IPS DF 4.7 (cell line): ENCODE measurements around the gene NEBL.

ENCODE experiments used
- DNase-seq: peaks from one replicate; pipeline ENCODE4 v3.0.0-alpha.2; 2013; ENCODE audit warnings: low spot score; ENCODE audit errors: extremely low read depth

Gene NEBL

DNA sequence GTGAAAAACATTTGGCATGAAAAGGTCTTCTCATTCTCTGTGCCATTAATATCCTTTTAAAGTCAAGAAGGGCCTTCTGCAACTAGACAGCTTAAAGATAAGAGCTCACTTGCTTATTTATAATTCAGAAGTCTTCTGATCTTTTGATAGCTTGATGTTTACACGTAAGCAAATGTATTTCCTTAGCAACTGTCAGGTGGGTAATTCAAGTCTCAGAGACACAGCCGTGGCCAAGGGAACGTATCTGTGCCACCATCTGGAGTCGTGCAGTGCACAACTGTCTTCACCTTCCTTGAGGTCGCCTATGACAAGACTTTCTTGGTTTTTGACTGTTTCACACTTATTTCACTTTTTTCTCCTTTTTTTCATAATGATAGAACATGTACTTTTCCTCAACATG lies 4.0 kb upstream of the NEBL start:
- DNase-seq = no peak

DNA sequence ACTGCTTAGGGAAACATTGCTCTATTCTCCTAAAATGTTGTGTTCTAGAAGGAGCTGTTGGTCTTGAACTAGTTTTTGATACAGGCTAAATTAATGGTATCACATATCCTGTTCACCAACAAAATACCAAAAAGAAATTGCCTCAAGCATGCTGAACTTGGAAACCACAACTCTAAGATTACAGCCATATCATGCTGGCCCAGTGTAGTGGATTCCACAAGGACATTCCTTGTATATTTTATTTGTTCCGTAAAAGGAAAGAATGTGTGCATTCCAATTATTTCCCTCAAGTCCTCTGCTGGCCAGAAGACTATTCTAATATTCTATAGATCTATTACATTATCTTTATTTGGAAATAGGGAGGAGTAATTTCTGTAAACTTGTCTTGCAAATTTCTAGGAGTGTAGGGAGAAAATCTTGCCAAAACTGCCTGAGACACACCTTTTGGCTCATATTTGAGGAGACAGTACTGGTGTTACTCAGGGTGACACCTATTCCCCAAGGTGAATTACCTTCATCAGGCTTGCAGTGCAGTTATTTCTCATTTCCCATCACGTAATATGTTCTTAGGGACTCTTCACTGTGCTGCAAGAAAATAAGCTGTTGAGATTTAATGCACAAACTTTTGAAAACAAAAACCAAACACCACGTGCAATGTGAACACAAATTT lies 1.9 kb upstream of the NEBL start:
- no peak for DNase-seq

DNA sequence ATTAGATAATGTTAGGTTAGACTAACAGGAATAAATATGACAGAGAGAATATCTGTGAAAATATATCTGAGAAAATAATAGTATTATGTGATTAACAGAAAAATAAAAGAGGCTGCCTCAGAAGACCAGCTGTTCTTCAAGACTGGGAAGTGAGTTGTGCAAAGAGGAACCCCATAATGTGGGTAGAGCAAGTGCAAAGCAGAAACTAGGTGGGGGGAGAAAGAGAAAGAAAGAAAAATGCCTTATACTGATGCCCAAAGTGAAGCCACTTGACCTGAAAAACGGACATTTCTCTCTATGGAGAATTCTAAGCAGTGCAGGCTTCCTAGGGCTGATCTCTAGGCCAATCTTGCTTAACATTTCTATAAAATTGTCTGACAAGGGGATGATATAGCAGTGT lies 3.8 kb downstream of the NEBL start:
- DNase-seq = no peak

DNA sequence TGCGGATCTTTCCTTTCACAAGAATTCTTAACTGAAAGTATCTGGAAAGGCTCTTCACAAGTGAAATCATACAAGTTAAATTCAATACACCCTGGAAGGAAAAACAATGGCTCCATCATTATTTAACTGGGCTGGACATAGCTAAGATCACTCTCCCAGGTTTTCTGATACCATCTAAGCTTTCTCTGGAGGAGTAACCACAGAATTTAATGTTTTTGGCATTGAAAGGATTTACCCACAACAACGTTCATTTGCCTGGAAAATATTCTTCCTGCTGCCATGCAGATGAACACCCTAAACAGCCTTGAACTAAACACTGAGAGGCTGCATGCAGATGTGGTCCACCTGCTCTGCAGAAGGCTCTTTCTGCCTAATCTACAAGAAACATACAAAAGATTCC lies 4.3 kb downstream of the NEBL start:
- DNase-seq = no peak

DNA sequence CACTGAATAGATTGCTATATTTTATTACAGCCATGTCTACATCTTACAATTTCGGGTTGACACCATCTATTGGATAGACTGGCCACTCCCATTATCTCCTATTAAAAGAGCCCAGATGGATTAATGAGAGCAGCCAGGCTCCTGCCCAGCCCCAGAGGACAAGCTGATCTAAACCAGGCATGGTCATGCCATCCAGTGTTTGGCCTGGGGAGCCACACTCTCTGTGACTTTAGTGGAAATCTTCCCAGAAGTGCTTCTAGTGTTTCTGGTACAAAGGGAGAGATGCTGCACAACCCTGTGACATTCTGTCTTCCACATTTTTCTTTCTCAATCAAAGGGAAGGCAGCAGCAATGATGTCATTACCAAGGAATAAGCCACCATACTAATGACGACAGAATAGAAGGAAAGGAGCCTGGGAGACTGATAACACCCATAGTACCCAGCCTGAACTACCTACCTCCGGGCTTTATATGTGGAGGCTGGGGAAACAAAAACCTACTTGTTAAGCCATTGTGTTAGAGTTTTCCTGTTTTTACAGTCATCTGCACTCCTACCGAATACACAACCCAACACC lies 5.0 kb downstream of the NEBL start:
- no peak for DNase-seq

DNA sequence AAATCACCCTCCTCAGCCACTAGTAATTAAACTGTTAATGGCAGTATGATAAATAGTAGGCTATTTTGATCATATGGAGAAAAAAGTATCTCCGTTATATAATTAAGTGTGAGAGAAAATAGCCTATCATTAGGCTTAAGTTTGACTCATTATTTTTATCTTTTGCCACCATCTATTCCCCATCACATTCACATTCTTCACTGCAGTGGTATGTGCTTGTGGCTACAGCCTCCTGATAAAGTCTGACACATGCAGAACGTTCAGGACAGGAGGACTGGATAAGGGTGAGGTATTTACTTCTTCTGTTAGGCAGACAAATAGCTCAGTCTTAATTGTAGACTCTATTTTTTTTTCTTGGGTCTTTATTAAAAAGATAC lies 5.8 kb downstream of the NEBL start:
- no peak for DNase-seq

DNA sequence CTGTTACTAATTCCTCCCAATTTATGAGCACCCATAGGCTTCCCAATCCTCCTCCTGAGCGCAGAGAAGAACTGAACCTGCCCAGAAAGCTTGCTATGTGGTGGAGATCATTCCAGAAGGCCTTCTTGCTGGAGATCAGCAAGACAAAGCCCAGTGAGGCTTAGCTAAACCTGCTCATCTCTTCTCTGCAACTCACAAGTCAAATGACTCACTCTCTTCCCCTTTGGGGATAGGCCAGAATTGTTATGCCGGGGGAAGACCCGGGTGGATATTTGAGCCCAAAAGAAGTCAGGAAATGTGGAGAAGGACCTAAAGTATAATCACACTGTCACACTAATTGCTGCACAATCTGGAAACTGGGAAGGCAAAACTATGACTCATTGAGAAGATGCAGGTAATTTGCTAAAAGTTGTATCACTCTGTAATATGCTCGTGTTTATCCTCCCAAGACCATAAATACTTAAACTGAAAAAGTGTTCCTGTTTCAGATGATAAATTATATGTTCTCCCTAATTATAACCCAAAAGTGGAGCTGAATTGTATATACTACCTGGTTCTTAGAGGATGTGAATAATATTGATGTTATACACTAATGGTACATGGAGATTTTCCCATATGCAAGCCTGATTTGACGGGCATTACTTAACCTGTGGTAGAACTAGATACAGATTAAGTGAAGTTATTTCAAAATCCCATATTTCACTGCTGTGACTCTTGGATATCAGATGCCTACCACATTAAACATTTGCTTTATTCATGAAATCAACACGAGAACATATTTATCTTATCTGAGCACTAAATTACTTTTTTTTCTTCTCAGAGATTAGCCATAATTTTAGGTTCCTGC lies 6.4 kb downstream of the NEBL start:
- no peak for DNase-seq

DNA sequence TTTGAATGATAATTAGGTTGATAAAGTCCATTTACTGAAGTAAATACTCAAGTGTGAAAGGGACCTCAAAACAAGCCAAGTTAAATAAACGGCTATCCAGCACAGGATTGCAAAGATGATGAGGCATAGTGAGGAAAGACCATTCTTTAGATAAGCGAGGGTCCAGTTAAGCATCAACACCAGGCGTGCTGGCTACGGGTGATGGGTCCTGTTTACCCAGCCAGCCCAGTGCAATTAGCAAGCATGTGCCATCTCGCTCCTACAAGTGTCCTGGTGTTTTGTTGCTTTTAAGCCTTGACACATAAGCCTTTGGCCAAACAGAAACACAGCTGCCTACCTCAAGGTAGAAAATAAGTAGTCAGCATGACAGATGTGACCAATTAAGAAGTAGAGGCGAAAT lies 7.1 kb downstream of the NEBL start:
- DNase-seq = no peak

DNA sequence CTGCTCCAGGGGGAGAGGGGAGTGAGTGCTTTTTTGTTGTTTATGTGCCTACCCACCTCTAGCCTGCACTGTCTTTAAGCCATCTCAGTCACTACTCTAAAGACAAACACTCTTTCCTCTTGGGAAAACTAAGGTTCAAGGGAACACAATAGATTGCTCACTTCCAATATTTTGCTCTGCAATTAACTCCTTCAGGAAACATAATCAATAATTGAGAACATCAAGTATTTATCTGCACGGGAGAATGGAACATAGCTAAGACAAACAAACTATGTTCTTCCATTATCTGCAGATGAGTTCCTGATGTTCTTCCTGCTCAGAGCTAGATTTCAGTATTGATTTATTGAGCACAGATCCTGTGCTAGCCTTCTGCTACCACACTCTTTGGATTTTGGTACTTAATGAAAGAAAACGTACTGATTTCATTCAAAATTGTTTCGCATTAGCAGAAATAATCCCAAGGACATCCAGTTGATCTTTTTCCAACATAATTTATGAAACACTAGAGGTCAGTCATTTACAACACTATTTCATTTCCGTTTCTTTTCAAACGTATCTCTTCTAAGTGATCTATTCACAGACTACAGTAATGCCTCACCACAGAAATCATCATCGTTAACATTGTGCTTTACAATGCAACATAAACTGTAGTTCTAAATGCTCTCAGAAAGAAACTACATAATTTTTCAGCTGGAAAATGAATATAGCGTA lies 8.3 kb downstream of the NEBL start:
- no peak for DNase-seq

DNA sequence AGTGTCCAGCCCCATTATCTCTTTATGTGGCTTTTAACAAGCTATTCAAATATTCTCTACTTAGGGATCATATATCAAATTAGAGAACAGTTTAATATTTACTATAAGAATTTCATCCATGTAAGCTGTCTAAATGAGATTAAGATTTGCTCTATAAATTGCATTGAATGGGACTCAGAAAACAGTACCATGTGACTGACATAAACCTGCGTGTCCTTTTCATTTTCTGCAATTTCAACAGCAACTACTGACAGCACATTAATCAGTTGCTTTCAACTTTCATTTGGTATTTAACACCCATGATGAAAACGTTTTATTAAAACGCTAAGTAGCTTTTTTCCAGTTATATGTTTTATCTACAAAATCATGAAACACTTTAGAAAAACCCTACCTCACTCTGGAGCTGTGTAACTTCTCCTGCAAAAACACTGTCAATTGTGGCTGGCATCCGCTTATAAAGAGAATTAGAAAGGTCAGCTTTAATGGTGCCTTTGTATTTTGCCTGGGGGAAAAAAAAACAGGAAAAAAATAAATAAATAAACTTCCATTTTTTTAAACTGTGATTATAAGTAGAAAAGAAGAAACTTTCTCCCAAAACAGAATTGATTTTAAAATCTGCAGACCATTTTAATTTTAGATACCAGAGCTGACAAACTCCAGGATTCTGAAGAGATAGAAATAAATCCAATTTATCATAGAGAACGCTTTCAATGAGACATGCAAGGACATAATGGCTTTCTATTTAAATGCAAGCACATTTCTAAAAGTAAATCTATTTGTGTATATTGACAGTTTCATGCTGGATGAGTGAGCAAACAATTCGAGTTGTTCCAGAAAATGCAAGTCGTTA lies 9.2 kb downstream of the NEBL start:
- no peak for DNase-seq

DNA sequence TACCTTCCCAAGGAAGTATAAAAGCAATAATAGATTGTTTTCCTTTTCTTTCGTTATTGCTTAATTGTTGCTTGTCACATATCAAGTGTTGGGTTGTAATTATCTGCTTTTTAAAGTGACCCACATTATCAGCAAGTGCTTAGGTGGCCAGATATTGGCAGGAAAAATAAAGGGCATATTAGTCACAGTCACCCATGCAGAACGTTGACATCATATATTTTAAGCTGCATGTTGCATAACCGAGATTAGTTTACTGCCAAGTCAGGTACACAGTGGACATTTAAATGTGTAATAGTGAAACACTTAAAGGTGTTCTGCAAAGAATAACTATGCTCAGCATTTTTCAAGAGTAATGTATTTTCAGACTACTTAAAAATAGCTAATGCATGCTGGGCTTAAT lies 11.4 kb downstream of the NEBL start:
- DNase-seq = no peak

DNA sequence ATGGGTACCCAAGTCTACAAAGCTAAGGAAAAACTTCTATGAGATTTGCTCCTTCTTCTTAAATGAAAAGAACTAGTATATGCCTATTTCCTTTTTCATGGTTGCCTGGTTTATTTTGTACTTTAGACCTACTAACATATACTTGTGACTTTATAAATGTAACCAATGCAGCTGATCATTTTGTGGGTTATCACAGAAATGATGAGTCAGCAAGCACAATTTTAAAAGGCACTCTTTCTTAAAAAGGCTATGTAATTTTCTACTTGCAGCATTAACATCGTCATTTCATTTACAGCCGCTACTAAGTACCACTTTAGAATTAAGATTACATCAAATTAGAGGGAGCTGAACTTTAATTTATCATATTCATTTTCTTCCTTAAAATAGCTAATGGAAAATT lies 13.6 kb downstream of the NEBL start:
- DNase-seq = no peak

DNA sequence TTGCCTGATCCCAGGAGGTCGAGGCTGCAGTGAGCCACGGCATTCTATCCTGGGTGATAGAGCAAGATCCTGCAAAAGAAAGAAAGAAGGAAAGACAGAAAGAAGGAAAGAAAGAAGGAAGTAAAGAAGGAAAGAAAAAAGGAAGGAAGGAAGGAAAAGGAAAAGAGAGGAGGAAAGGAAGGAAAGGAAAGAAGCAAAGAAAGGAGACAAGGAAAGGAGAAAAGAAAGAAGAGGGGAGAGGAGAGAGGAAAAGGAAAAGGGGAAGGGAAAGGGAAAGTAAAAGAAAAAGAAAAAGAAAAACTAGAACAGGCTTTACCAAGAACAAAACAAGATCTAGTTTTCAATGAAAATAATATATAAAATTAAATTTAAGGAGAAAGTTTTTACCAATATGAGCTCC lies 15.0 kb downstream of the NEBL start:
- no peak for DNase-seq

DNA sequence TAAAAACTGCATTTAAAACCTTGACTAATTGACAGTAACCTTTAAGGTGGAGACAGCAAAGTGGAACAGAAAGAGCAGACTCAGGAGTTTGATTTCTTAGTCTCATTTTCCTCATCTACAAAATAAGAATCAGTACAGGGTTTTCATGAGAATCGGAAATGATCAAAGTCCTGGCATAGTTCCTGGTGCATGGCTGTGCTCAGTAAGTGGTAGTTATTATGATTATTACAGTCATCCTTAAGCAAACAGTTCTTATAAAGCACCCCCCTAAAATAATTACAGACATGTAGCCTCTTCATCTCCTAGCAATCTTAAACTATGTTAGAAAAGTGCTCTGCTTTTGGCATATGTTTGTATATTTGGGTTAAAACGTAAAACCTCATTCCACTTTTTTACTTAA lies 18.0 kb downstream of the NEBL start:
- DNase-seq = no peak

DNA sequence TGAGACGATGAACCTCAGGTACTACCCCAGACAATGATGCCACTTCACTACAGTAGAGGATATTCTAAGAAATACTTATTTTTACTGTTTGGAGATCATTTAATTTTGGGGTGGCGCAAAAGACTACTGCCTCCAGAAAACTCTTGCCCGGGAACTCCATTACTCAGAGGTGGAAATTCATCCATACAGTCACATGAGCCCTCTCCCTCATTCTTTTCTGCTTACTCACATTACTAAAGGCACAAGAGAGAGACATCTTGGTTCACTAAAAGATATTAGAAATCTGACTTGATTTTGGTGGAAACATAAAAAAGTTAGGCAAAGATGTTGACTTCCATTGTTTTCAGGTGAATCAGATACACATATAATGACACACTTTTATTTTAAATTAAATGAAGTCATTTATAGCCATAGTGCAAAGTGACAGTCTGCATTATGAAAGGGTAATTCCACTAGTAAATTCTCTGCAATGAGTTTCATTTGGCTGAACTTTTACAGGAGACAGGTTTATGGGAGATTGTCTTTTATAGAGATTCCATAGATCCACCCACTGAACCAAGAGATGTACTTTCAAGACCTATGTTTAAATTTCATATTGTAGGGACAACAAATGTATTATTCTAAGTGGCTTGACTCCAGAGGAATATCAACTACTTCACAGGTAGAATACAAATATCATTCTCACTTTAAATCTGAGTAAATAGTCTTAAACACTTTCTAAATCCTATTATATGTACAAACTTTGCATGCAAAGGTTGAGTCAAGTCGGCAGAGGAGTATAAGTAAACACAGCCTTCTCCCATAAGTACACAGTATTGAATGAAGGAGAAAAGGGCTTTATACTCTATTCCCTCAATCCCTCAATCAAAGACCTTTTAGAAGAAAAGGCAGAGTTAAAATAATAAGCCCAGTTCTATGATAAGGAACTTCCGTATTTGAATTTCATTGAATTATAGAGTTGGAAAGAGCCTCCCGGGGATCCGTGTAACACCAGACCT lies 18.8 kb downstream of the NEBL start:
- DNase-seq = no peak

DNA sequence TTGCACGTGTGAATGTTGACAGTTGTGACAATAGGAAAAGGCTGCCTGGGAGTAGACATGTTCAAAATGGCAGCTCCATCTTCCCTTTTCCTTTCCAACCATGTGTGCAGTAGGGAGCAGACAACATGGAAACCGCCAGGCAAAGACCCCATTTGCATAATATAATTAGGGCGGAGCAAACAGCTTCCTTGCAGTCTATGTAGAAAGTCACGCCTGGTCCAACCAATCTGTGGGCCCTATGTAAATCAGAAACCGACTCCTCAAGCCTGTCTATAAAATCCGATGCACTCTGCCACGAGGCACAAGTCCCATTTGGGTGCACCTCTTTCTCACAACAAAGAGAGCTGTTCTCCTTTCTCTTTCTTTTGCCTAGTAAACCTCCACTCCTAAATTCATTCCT lies 19.6 kb downstream of the NEBL start:
- no peak for DNase-seq

DNA sequence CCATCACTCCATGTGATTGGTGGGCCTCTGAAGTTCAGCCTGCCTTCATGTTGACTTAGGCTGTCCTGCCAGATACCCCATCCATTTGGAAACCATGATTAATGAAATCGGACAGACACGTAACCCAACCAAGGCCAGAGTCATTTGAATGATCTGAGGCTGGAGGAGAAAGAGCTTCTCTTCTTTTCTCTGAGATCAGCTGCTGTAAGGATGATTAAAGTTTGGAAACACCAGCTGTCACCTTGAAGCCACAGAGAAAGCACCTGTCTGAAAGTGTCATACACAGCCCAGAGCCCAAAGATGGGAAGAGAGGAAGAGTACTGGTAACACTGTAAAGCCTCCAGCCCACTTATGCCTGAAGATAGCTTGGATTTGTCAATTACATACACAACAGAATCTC lies 22.9 kb downstream of the NEBL start:
- DNase-seq = no peak

DNA sequence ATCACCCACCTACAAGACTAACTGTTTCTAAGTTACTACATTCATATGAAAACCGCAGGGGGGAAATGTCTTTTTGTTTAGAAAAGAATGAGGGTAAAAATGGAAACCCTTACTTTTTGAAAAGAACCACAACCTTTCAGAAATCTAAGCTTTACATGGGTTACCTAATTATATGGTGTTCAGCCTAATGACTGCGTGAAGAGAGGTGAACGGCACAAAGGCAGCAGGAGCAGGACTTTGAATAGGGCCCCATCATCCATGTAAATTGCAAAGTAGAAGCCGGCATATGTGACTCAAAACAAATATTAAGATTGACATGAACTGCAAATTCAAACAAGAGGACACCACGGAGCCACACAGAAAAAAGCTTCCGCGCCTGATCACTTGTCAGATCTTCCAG lies 25.1 kb downstream of the NEBL start:
- no peak for DNase-seq

DNA sequence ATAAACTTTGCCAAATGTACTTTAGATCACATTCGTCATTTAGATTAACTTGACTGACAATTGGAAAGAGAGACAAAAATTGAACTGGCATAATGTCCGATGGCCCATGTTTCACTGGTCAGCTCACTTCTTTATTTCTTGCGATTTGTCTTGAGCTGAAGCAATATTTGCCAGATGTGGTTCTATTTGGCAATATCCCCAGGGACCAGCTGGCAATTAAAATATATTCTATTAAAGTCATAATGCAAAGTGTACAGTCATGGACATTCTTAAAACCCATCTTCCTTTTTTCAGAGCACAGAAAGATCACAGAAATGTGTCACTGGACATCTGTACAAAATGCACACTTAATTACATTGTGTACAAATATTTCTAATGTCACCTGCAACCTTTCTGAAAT lies 26.3 kb downstream of the NEBL start:
- no peak for DNase-seq

DNA sequence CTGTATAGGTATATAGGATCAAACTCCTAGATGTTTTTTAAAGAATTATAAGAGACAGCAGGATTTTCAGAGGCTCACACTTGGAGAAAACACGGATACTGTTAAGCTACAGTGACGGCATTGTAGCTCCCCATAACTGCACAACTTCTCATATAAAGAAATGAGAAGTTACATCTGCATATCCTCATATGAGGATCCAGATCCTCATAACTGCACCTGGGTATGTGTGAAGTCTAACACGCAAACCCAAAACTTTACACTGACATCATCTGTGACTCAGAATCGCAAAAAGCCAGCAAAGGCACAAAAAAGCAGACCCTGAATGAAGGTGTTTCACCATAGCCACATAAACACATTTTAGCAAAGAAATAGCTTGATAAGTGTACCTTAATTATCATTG lies 34.1 kb downstream of the NEBL start:
- no peak for DNase-seq
